ENCODE measurements around the gene SELENOT.
A peak's percentile ranks its signal among the peaks of the same experiment; 100 is the strongest.
"Not testable (repeated sequence)": the region's sequence is repeated elsewhere in the genome, so short reads cannot be mapped to it uniquely, and the experiment has no call there.

The SELENOT gene

DNA sequence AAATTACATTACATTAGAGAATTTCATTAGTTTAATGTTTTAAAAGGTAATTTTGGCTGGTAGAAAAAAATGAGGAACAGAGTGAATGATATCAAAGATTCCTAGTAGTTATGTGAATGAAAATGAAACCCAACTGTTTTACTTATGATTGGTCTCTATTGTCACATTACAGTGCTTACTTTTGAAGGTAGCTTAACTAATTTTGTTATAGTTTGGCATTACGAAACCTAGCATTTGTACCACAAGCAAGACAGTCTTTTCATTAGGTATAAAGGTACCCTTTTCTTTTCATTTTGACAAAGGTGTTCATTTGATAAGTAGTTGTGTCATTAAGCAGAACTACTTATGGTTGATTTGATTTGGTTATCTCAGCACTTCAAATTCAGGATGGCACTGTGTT is 6.9 kb downstream of the SELENOT start:
- no peak for DNase-seq

DNA sequence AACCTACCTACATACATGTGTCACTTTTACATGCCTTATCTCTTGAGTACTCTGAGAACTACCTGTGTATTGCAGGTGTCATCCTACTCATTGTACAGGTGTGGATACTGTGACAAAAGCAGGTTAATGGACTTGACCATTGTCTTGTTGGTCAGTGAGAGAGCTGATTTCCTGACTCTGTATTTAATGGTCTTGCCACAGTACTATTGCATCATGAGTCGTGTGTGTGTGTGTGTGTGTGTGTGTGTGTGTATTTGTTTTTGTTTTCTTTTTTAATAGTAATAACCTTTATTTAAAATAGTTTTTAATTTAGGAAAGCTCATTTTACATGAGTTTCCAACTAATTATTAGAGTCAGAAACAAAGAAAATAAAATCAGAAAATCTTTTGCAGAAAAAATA is 7.7 kb downstream of the SELENOT start:
- DNase-seq: no peak

DNA sequence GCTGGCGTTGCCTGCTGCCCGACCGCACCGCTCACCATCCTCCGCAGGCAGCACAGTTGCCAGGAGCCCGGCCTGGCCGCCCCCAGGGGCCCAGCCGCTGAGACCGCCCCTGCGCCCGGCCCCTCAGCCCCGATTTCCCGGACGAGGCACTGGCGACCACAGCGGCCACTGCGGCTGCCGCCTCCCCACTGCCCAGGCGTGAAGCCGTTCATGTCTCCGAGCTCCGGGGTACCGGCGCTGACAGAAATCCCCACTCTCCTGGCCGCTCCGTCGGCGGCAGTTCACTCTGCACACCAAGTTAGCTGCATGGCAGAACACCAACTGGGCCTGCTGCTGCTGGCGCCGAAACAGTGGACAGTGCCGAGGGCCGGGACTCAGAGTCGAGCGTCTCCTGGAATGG is 8.5 kb downstream of the SELENOT start:
- DNase-seq: no peak

GRCh38 chr3:150612494-150612893 is 9.4 kb downstream of the SELENOT start:
- no peak for DNase-seq

DNA sequence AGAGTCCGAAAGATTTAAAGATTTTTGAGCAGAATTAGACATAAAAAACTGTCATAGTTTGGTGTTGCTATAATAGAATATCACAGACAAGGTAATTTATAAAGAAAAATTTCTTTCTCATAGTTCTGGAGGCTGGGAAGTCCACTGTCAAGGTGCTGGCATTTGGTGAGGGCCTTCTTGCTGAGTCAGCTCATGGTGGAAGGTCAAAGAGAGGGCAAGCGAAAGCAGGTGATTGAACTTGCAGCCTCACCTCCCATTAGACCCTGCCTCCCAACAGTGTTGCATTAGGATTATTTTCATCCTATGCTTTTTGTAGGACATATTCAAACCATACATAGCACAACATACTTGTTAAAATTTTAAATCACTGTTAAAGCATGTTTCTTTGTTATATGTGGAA is 9.9 kb downstream of the SELENOT start:
- no peak for DNase-seq

DNA sequence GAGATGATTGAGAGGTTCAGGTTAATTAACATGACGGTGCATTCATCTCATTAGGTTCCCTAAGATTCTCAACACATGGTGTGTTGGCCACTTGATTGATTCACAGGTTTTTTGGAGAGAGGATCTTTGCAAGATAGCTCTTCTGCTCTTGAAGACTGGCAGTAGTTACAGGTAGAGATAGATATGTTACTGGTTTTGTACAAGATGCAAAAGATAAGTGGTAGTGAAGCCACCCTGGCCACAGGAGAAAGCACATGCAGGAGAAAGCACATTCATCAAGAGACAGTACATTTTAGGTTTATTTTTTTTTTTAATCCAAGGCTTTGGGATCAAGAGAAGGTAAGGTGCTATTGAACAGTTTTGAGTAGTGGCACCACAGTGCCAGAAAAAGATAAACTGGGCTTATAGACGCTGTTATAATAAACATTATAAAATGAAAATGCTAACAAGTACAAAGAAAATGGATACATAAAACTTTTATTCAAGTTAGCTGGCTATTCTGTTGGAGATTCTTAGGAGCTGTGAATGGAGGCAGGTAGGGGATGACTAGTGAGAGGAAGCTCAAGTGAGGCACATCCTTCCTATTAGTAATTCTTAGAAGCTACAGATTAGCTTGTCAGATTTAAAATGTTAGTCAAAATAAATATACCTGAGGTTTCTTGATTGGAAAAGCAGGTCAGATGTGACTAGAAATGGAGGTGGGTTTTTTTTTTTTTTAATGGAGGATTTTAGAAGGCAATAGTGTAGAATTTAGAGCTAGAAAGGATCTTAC is 10.8 kb downstream of the SELENOT start:
- no peak for DNase-seq

DNA sequence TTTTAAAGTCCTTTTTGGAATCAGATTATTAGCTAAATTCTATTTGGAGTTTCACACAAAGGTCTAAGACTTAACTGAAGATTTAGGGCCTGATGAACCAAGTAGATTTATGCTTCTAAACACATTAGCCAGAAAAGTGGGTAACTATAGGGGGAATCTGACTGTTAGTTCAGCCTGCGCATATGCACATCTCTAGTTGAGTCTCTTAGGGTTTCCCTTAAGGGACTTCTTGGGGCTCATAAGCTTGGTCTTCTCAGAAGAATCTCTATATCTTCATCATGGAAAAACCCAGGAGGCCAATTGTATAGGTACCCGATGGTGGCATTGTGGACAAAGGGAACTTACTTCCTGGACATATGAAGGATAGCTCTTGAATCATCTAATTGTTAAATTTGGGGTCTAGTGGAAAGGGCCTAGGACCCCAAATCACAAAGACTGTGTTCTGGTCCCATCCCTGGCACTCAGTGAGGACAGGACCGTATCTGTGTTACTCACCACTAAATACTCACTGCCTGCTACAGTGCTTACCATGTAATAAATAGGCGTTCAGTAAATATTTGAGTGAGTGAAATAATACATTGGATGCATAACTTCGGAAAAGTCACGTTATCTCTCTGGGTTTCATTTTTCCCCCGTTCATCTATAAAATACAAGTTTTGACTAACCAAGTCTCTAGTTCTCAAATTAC is 17.0 kb downstream of the SELENOT start:
- DNase-seq: no peak

- not testable (repeated sequence) for DNase-seq
Measured at GRCh38 chr3:150622955-150623354, 19.8 kb downstream of the SELENOT start.

GRCh38 chr3:150623945-150624344 is 20.8 kb downstream of the SELENOT start:
- DNase-seq: no peak

GRCh38 chr3:150626148-150626930 is 23.2 kb downstream of the SELENOT start:
- no peak for DNase-seq

DNA sequence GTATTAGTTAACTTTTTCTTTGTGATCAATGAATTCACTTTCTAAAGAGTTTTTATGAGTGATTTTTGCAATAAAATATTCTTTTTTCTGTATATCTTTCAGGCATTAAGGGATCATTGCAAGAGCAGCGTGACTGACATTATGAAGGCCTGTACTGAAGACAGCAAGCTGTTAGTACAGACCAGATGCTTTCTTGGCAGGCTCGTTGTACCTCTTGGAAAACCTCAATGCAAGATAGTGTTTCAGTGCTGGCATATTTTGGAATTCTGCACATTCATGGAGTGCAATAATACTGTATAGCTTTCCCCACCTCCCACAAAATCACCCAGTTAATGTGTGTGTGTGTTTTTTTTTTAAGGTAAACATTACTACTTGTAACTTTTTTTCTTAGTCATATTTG is 24.4 kb downstream of the SELENOT start:
- DNase-seq: peak; percentile 63

- no peak for DNase-seq
Measured at GRCh38 chr3:150631515-150632221, 28.5 kb downstream of the SELENOT start.

DNA sequence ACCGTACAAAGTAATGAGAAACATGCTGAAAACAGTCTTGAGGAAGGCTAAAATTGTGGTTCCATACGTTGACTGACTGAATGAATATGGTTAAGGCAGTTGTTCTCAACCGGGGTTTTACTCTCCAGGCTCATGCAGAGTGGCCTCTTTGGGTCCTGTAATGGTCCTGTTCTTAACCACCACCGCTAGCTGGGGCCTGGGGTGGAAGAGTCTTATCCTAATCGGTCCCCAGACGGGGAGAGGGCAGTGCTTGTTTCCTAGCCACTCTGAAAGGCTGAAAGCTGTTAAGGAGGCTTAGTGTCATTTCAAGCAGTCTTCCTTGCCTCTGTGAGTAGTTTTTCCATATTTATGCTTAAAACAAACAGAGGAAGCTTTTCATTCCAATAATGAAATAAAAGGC is 32.0 kb downstream of the SELENOT start:
- DNase-seq: no peak

DNA sequence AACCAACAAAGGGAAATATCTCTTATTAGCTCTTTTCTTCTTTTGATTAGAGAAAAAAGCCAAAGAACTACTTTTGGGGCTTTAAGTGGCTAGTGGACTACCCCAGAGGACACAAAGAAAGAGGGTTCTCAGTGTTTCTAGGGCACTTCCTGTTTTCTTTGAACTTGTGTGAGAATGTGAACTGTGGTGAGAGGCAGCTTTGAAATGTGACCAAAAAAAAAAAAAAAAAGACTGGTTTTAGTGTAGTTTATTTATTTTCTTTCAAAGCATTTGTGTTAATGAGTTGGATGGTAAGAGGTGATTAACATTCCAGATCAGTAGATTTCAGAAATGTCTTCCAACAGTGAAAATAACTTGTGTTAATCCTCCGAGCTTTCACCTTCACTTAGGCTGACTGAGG is 32.4 kb downstream of the SELENOT start:
- DNase-seq: no peak

GRCh38 chr3:150636258-150636657 is 33.1 kb downstream of the SELENOT start:
- DNase-seq: no peak

DNA sequence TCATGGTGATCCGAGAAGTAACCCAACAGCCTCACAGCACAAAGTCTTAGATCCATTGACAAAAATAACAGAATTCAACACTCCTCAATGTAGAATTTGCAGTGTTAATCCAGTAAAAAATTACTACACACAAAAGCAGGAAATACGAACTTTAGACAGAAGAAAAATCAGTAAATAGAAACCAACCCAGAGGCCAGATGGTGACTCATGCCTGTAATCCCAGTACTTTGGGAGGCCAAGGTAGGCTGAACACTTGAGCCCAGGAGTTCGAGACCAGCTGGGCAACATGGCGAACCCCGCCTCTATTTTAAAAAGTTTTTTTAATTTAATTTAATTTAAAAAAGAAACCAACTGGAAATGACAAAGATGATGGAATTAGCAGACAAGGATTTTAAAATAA is 36.1 kb downstream of the SELENOT start:
- no peak for DNase-seq

- DNase-seq: no peak
Measured at GRCh38 chr3:150640256-150640655, 37.1 kb downstream of the SELENOT start.

- no peak for DNase-seq
Measured at GRCh38 chr3:150653110-150653561, 50.0 kb downstream of the SELENOT start.

- DNase-seq: no peak
Measured at GRCh38 chr3:150656316-150656715, 53.2 kb downstream of the SELENOT start.

DNA sequence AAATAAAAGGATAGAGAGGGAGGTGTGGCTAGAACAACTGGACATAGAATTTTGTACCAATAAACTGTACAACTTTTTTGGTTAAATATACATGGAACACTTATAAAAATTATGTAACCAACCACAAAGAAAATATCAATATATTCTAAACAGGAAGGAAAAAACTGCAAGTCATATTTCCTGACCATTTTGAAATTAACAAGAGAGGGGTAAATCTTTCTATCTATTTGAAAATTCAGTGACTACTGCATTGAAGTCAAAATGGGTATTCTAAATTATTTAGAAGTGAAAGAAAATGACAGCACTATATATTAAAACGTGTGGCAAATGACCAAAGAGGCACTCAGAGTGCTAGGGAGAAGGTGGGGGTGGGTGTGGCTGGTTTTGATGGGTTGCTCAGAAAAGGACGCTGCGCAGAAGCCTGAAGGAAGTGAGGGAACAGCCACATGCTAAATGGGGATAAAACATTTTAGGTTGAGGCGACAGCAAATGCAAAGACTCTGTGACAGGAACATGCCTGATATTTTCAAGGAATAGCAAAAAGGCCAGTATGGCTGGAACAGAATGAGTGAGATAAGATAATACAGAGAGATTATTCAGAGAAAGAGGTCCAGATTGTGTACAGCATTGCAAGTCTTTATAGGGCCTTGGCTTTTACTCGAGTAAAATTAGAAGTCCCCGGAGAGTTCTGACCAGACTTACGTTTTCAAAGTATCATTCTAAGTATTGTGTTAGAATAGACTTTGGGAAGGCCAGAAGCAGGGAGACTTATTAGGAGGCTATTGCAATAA is 59.5 kb downstream of the SELENOT start:
- no peak for DNase-seq

DNA sequence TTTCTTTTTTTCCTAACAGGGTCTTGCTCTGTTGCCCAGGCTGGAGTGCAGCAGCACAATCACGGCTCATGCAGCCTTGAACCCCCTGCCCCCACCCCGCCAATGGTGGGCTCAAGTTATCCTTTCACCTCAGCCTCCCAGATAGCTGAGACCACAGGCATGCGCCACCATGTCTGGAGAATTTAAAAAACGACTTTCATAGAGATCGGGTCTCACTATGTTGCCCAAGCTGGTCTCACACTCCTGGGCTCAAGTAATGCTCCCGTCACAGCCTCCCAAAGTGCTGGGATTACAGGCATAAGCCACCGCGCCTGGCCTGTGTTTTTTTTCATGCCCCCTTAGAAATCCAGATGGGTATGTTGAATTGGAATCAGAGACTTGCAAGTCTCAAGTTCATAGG is 60.3 kb downstream of the SELENOT start:
- DNase-seq: no peak

- DNase-seq: no peak
Measured at GRCh38 chr3:150666167-150666566, 63.0 kb downstream of the SELENOT start.

All from right hindlimb (tissue), 1 donor.